ENCODE results near the gene KLF7. TPM values are rescaled to one million over a fixed set of nuclear protein-coding genes. Genes with fewer than 3 reads are reported as not detected.

Gene KLF7
- total RNA-seq, 1 donor from 2014 or later, result 18.1 TPM

- no peak for DNase-seq
Measured at GRCh38 chr2:207091176-207091575, 74.6 kb downstream of the KLF7 start.

- no peak for DNase-seq
Measured at GRCh38 chr2:207090389-207090788, 75.4 kb downstream of the KLF7 start.

- no peak for DNase-seq
Measured at GRCh38 chr2:207088839-207089238, 76.9 kb downstream of the KLF7 start.

- DNase-seq, result no peak
Measured at GRCh38 chr2:207088276-207088675, 77.5 kb downstream of the KLF7 start.

- no peak for DNase-seq
Measured at GRCh38 chr2:207087046-207087902, 78.5 kb downstream of the KLF7 start.

- no peak for DNase-seq
Measured at GRCh38 chr2:207086136-207086535, 79.6 kb downstream of the KLF7 start.

GRCh38 chr2:207085110-207085509 lies 80.6 kb downstream of the KLF7 start:
- DNase-seq, result no peak

GRCh38 chr2:207083361-207084110 lies 82.2 kb downstream of the KLF7 start:
- DNase-seq, result no peak

- DNase-seq, result no peak
Measured at GRCh38 chr2:207082619-207083018, 83.1 kb downstream of the KLF7 start.

GRCh38 chr2:207078186-207078798 lies 87.5 kb downstream of the KLF7 start:
- DNase-seq, result no peak

GRCh38 chr2:207077266-207077665 lies 88.5 kb downstream of the KLF7 start:
- no peak for DNase-seq

GRCh38 chr2:207075456-207075855 lies 90.3 kb downstream of the KLF7 start:
- DNase-seq, result no peak

- peak; percentile 44 for DNase-seq
Measured at GRCh38 chr2:207073801-207074678, 91.7 kb downstream of the KLF7 start.

GRCh38 chr2:207073412-207073800 lies 92.3 kb downstream of the KLF7 start:
- DNase-seq, result no peak

GRCh38 chr2:207072571-207072970 lies 93.2 kb downstream of the KLF7 start:
- no peak for DNase-seq

- no peak for DNase-seq
Measured at GRCh38 chr2:207071820-207072219, 93.9 kb downstream of the KLF7 start.

- no peak for DNase-seq
Measured at GRCh38 chr2:207067473-207067872, 98.3 kb downstream of the KLF7 start.

- DNase-seq, result peak; percentile 27
Measured at GRCh38 chr2:207066791-207067460, 98.8 kb downstream of the KLF7 start.

GRCh38 chr2:207066166-207066565 lies 99.6 kb downstream of the KLF7 start:
- DNase-seq, result no peak

GRCh38 chr2:207064128-207064690 lies 101.5 kb downstream of the KLF7 start:
- DNase-seq, result no peak

GRCh38 chr2:207061181-207061580 lies 104.6 kb downstream of the KLF7 start:
- DNase-seq, result no peak
